ENCODE measurements around the gene SCT. TPM values are rescaled to one million over a fixed set of nuclear protein-coding genes. Genes with fewer than 3 reads are reported as not detected.

Gene SCT
- total and polyA plus RNA-seq, 2 of the 4 experiments (the other 2 are of a cell fraction), result not detected

- in situ Hi-C loops (cut with MboI; ENCODE audit: low sequenced_read_pairs), result no loop called here
- Histone ChIP-seq H3K9ac (ENCODE audit: low read depth, low read length) (no peak overlapping the region), H4K20me1 (ENCODE audit: insufficient read depth, low read length) (peaks cover 33% of the 10 kb centered on the region), H3K23ac (ENCODE audit: low read depth, low read length) (no peak overlapping the region), H3K36me3 (ENCODE audit: control insufficient read depth, insufficient read depth, low read length) (peaks cover 74% of the 10 kb centered on the region), H4K91ac (ENCODE audit: insufficient read depth, low read depth, low read length) (no peak overlapping the region), H3K4me3 (ENCODE audit: insufficient read depth, low read depth, low read length) (no peak overlapping the region), H2AFZ (replicated peaks; ENCODE audit: low read length, poor library complexity) (no peak overlapping the region), H3K18ac (ENCODE audit: low read depth, low read length) (no peak overlapping the region), H3K27me3 (ENCODE audit: control insufficient read depth, insufficient read depth, low read length) (no peaks in the 10 kb centered on the region), H2BK120ac (ENCODE audit: low read depth, low read length) (no peak overlapping the region), H3K4ac (ENCODE audit: low read depth, low read length) (no peak overlapping the region), H3K56ac (ENCODE audit: extremely low read depth, insufficient read depth, low read length) (no peak overlapping the region), H3K9me3 (ENCODE audit: control insufficient read depth, insufficient read depth, low read length) (no peaks in the 10 kb centered on the region), H3K14ac (replicated peaks; ENCODE audit: low read depth, low read length) (no peak overlapping the region), H3K79me1 (ENCODE audit: low read depth in 1 of 2, low read length in 2 of 2) (peaks cover 24 to 55% of the 10 kb centered on the region in 2 experiments), H3K4me2 (ENCODE audit: low read depth, low read length) (no peak overlapping the region), H2BK20ac (ENCODE audit: low read depth, low read length) (no peak overlapping the region), H2BK15ac (ENCODE audit: low read depth, low read length) (no peak overlapping the region), H4K5ac (ENCODE audit: low read depth, low read length) (no peak overlapping the region), H3K27ac (ENCODE audit: insufficient read depth, low read length) (no peak overlapping the region), H2AK5ac (ENCODE audit: low read depth, low read length) (no peak overlapping the region), H2BK5ac (ENCODE audit: low read depth, low read length, poor library complexity, severe bottlenecking) (no peak overlapping the region), H4K8ac (ENCODE audit: low read depth in 2 of 2, low read length in 2 of 2) (no peak overlapping the region), H3K9me1 (ENCODE audit: insufficient read depth, low read length) (no peaks in the 10 kb centered on the region), H2AK9ac (replicated peaks; ENCODE audit: low read depth, low read length, poor library complexity) (no peak overlapping the region), H3K4me1 (ENCODE audit: control insufficient read depth, insufficient read depth, low read length) (no peaks in the 10 kb centered on the region)
- POLR2A ChIA-PET (ENCODE audit: unreplicated experiment), result no interaction called here
- DNase-seq (no peak), ATAC-seq (ENCODE audit: low read depth) (no peak)
- intact Hi-C loops (cut with micrococcal nuclease), result no loop called here
- dilution Hi-C loops (cut with HindIII; ENCODE audit: low sequenced_read_pairs, unreplicated experiment), result no loop called here
- no TSS peak for BruUV-seq (replicated peaks)
- WGBS, 2 experiments (ENCODE audit: extremely low coverage in 2 of 2, insufficient read length in 1 of 2), result 100% methylated on average over 3 of the region's 10 CpGs; no CpG with 5 or more reads in 1 of the 2 experiments
- CTCF ChIA-PET, result interaction anchor here (1.0 kb wide), 1 partner anchor 11 kb away, joined by 4 read pairs; no protein-coding TSS in a partner anchor
- no peak for TF ChIP-seq USF2 (IDR thresholded peaks at IDR 0.05; ENCODE audit: low read depth, low read length)
- no peak for TF ChIP-seq FOS (IDR thresholded peaks at IDR 0.05; ENCODE audit: low read depth, low read length)
- no peak for TF ChIP-seq RFX5 (IDR thresholded peaks at IDR 0.05; ENCODE audit: low read depth, low read length)
- no peak for TF ChIP-seq NFE2L2 (IDR thresholded peaks at IDR 0.05; ENCODE audit: low read depth, low read length)
- TF ChIP-seq SMC3 (IDR thresholded peaks at IDR 0.05; ENCODE audit: low read depth, low read length), result no peak
- no peak for TF ChIP-seq RAD21 (IDR thresholded peaks at IDR 0.05; ENCODE audit: low read length)
- no peak for TF ChIP-seq MXI1 (IDR thresholded peaks at IDR 0.05; ENCODE audit: borderline replicate concordance, low read depth, low read length)
- no peak for TF ChIP-seq BHLHE40 (IDR thresholded peaks at IDR 0.05; ENCODE audit: low read depth, low read length)
- no peak for TF ChIP-seq ELK1 (IDR thresholded peaks at IDR 0.05; ENCODE audit: borderline replicate concordance, low read depth, low read length)
- no peak for TF ChIP-seq MAZ (IDR thresholded peaks at IDR 0.05; ENCODE audit: borderline replicate concordance, low read depth, low read length)
Measured at GRCh38 chr11:596374-596773, 30.6 kb downstream of the SCT start.

Data from IMR-90 (cell line).